Effector memory CD4-positive, alpha-beta T cell (primary cell): ENCODE measurements around the gene GAPDH.

Experiments used
- DNase-seq, 3 donors: peaks; one replicate each; pipeline ENCODE4 v3.0.0-alpha.2; 2020
- H3K27ac ChIP-seq: 2 replicates; pipeline ENCODE4 v1.7.0; 2013; ENCODE audit warnings: mild to moderate bottlenecking, low read length, moderate library complexity; ENCODE audit not compliant: insufficient read depth, poor library complexity, severe bottlenecking
- H3K27me3 ChIP-seq: replicated peaks from 2 replicates; pipeline ENCODE4 v1.7.0; 2013; ENCODE audit warnings: mild to moderate bottlenecking, low read length; ENCODE audit not compliant: insufficient read depth, control insufficient read depth, poor library complexity, severe bottlenecking
- H3K36me3 ChIP-seq: 2 replicates; pipeline ENCODE4 v1.7.0; 2013; ENCODE audit warnings: mild to moderate bottlenecking, low read length, moderate library complexity; ENCODE audit not compliant: control insufficient read depth, insufficient read depth
- H3K4me1 ChIP-seq: 2 replicates; pipeline ENCODE4 v1.7.0; 2013; ENCODE audit warnings: low read length, mild to moderate bottlenecking; ENCODE audit not compliant: control insufficient read depth, insufficient read depth, poor library complexity, severe bottlenecking
- H3K4me3 ChIP-seq: 2 replicates; pipeline ENCODE4 v1.7.0; 2013; ENCODE audit warnings: low read length, low read depth, mild to moderate bottlenecking; ENCODE audit not compliant: insufficient read depth, poor library complexity, severe bottlenecking
- H3K9me3 ChIP-seq: 2 replicates; pipeline ENCODE4 v1.7.0; 2013; ENCODE audit warnings: mild to moderate bottlenecking, low read length, moderate library complexity; ENCODE audit not compliant: control insufficient read depth

Gene GAPDH

DNA sequence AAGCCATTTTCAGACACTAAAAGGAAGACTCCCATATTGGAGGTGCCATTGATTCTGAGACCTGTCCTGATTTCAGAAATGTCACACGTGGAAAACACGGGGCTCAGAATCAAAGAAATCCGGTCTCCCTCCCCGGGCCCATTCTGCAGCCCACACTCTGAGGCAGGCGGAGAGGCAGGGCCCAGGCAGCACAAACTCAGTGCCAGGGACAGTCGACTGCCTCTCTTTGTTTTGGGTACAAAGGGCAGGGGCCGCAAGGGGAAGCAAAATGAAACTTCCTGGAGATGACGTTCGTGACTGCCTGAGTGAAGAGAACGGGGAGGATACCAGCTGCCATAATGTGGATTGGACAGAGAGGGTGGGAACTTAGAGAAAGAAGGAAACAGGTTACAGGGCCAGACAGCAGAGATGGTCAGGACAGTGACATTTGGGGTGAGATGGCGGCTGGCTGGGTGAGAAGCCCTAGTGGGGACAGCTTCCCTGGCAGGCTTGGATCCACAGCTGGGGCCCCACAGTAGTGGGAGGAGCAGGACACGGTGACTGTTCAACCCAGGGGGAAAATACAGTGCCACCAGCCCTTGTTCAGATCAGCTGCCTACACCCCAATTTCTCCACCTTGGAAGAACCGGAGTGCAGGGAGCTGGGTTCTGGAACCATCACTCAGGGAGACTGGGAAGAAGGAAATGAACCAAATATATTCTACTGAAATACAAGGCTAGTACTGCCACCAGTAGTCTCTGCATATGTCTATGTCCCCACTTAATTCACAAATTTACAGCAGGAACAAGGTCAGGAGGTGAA lies 8.1 kb downstream of the GAPDH start:
- Histone ChIP-seq H3K27ac (peak overlapping the region; percentile 22), H3K36me3 (peaks cover 31% of the 10 kb centered on the region), H3K9me3 (no peaks in the 10 kb centered on the region), H3K4me1 (peaks cover 25% of the 10 kb centered on the region), H3K27me3 (no peaks in the 10 kb centered on the region), H3K4me3 (no peak overlapping the region)
- no peak for DNase-seq

DNA sequence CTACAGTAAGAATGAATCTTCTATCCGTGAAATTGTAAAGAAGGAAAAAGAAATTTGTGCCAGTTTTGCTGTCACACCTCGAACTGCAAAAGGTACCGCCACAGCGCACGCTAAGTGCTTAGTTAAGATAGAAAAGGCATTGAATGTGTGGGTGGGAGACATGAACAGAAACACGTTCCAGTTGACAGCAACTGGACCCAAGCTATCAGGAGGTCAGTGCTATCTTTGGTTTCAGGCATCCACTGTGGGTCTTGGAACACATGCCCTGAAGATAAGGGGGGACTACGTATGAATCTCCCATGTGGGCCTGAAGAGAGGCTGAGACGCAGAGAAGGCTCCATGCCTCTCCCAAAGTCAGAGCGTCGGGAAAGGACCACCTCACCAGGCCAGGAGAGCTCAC lies 11.7 kb downstream of the GAPDH start:
- no peak for DNase-seq
- peaks cover 3% of the 10 kb centered on the region for H3K4me1 ChIP-seq
- no peak overlapping the region for H3K4me3 ChIP-seq
- H3K27ac ChIP-seq, result no peak overlapping the region
- H3K27me3 ChIP-seq, result no peaks in the 10 kb centered on the region
- H3K9me3 ChIP-seq, result no peaks in the 10 kb centered on the region
- peaks cover 44% of the 10 kb centered on the region for H3K36me3 ChIP-seq

DNA sequence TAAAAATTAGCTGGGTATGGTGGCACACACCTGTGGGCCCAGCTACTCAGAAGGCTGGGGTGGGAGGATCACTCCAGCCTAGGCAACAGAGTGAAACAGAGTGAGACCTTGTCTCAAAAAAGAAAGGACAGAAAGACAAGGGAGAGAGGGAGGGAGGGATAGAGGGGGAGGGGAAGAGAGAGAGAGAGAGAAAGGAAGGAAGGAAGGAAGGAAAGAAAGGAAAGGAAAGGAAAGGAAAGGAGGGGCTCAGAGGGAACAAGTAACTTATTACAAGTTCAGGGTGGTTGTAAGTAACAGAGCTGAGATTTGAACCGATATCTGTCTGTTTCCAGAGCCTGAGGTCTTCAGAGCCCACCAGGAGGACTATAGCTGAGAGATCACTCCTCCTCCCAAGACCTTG lies 13.2 kb downstream of the GAPDH start:
- Histone ChIP-seq H3K36me3 (peaks cover 44% of the 10 kb centered on the region), H3K9me3 (no peaks in the 10 kb centered on the region), H3K27me3 (no peaks in the 10 kb centered on the region), H3K27ac (no peak overlapping the region), H3K4me1 (no peaks in the 10 kb centered on the region), H3K4me3 (no peak overlapping the region)
- no peak for DNase-seq

DNA sequence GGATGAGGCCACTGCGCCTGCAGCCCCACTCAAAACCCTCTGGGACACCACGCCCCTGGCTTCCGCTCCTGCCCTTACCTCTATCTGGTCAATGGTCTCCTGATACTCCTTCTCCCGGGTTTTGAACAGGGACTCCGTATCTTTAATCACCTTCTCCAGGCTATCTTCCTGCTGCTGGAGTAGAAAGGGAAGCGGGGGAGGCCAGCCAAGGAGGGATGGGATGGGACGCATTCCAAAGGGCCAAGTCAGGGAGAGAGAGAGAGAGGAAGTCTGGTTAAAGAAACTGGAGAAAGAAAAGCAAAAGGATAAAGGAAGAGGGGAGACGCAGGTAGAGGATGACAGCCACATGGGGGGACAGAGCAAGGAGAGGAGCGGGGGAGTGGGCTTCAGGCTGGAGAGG lies 13.7 kb downstream of the GAPDH start:
- no peak for DNase-seq
- Histone ChIP-seq H3K4me1 (no peaks in the 10 kb centered on the region), H3K9me3 (no peaks in the 10 kb centered on the region), H3K27ac (no peak overlapping the region), H3K36me3 (peaks cover 44% of the 10 kb centered on the region), H3K27me3 (no peaks in the 10 kb centered on the region), H3K4me3 (no peak overlapping the region)

DNA sequence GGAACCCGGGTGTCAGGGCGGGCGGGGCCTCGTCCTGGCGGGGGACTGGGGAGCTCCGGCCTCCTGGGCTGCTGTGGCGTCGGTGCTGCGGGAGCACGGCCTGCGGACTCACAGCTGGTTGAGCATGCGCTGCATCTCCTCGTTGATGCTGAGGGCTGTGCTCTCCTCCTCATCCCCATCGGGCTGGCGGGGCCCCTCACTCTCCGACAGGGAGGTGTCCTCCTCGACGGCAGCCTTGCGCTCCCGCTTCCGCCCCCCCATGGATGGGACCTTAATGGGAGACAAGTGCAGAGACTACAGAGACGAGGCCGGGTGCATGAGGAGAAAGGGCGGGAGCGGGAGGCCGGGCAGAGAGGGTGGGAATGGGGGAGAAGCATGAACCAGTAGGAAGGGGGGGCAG lies 14.2 kb downstream of the GAPDH start:
- Histone ChIP-seq H3K4me1 (peaks cover 4% of the 10 kb centered on the region), H3K27ac (no peak overlapping the region), H3K36me3 (peaks cover 44% of the 10 kb centered on the region), H3K27me3 (no peaks in the 10 kb centered on the region), H3K9me3 (no peaks in the 10 kb centered on the region), H3K4me3 (no peak overlapping the region)
- DNase-seq, result no peak

DNA sequence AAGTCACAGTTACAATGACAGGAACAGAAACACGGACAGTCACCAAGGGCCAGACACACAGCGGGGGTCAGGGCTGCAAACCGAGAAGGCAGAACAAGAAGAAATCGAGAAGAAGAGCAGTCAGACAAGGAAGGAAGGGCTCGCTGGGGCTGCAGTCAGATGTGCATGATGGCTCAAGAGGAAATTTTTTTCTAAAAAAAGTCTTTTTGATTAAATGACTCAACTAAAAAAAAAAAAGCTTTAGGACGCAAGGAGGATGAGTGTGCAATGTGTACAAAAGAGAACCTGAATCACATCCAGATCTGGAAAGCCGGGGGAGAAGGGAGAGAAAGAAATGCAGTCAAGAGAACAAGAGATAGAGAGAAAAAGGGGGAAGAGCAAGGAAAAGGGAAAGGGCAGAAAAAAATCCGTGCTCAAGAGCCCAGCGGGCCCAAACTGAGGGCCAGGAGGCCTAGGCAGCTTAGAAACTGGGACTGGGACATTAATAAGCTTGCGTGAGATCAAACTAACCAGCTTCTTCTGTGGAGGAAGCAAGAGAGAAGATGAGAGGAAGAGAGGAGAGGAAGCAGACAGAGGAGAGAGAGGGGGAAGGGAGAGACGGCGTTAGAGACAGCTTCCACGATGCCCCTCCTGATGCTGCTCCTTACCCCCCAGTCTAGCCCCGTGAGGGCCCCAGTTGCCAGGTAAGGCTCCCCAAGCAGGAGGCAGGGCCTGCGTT lies 14.8 kb downstream of the GAPDH start:
- DNase-seq, result no peak
- Histone ChIP-seq H3K4me3 (no peak overlapping the region), H3K27me3 (no peaks in the 10 kb centered on the region), H3K27ac (no peak overlapping the region), H3K36me3 (peaks cover 44% of the 10 kb centered on the region), H3K9me3 (no peaks in the 10 kb centered on the region), H3K4me1 (peaks cover 5% of the 10 kb centered on the region)

DNA sequence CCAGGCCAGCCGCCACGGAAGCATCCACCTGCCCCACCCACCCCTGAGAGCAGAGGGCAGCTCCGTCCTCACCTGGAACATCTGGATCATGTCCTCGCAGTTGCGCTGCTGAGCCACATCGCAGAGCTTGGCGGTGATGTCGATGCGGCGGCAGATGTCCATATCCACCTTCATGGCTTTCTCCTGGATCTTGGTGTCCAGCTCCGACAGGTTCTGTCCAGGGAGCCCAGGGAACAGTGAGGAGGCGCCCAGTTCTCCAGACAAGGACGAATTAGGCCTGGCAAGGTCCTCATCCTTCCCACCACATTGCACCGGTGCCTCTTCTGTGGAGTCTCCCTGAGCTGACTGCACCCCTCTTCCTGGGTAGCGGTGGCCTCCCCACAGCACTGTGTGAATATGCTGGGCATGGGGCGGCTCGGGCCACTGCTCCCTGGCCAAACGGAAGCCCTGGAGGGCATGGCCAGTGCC lies 15.4 kb downstream of the GAPDH start:
- no peaks in the 10 kb centered on the region for H3K27me3 ChIP-seq
- no peak overlapping the region for H3K27ac ChIP-seq
- no peaks in the 10 kb centered on the region for H3K9me3 ChIP-seq
- H3K36me3 ChIP-seq, result peaks cover 39% of the 10 kb centered on the region
- peaks cover 11% of the 10 kb centered on the region for H3K4me1 ChIP-seq
- DNase-seq, result no peak
- no peak overlapping the region for H3K4me3 ChIP-seq

DNA sequence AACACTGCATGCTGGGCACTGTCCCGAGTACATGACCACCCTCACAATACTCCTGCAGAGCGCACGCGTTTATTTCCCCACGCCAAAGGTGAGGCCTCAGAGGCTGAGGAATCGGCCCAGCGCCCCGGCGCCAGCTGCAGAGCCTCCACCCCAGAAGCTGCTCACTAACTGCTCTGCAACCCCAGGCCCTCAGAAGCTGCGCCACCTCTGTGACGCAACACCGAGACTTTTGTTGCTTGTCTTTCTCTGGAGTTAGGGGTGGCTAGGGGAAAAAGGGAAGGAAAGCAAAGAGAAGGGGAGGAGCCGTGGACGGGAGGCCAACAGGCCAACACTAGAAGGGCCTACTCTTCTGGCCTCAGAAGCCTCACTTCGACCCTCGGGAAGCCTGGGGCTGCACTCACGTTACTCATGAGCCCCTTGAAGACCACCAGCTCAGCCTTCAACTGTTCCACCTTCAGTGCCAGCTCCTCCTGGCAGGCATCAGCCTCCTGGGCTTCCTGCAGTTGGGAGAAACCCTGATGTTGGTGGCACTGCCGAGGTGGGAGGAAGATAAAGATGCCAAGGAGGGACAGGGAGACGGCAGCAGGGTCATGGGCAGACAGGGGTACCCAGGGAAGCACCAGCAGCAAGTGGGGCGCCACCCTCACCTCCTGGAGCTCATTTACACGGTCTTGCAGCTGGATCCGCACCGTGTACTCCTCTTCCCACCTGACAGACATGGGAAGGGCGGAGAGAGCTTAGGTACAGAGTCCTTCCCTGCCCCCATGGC lies 16.2 kb downstream of the GAPDH start:
- Histone ChIP-seq H3K27ac (no peak overlapping the region), H3K4me3 (no peak overlapping the region), H3K4me1 (peaks cover 15% of the 10 kb centered on the region), H3K9me3 (no peaks in the 10 kb centered on the region), H3K27me3 (no peaks in the 10 kb centered on the region), H3K36me3 (peaks cover 39% of the 10 kb centered on the region)
- DNase-seq, result no peak

DNA sequence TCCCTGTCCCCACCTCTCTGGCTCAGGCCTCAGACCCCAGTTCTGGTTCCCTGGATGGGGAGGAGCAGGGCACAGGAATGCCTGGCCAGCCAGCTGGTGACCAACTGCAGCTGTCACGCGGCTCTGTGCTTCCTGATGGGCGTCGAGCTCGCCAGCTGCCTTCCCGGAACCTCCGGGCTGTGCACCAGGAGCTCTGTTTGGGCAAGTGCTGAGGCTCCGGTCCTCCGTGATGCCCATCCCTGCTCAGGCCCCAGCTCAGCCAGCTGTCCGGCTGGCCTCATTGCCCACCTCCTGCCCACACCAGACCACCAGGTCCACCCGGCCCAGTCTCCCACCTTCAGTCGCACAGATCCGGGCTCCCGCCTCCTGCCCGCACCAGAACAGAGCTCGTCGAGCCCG lies 16.7 kb downstream of the GAPDH start:
- H3K4me3 ChIP-seq, result no peak overlapping the region
- DNase-seq, result no peak
- peaks cover 39% of the 10 kb centered on the region for H3K36me3 ChIP-seq
- no peaks in the 10 kb centered on the region for H3K27me3 ChIP-seq
- H3K4me1 ChIP-seq, result peaks cover 15% of the 10 kb centered on the region
- no peaks in the 10 kb centered on the region for H3K9me3 ChIP-seq
- H3K27ac ChIP-seq, result no peak overlapping the region
